IPS-18c (cell line): Measurements from ENCODE around the gene TBKBP1.

Source experiments
- H3K4me3 ChIP-seq: 2 replicates; pipeline ENCODE4 v1.7.0; 2013; ENCODE audit warnings: low read depth, mild to moderate bottlenecking, low read length, moderate library complexity; ENCODE audit not compliant: insufficient read depth
- H3K9me3 ChIP-seq: one replicate; pipeline ENCODE4 v1.6.1; 2013; ENCODE audit warnings: mild to moderate bottlenecking, low read length, moderate library complexity; ENCODE audit not compliant: control insufficient read depth, insufficient read depth

Gene TBKBP1

GRCh38 chr17:47692895-47693730 lies 848 bp upstream of the TBKBP1 start:
- Histone ChIP-seq H3K4me3 (peak overlapping the region; percentile 60), H3K9me3 (no peaks in the 10 kb centered on the region)

GRCh38 chr17:47694581-47695428 lies 844 bp downstream of the TBKBP1 start:
- Histone ChIP-seq H3K9me3 (no peaks in the 10 kb centered on the region), H3K4me3 (peak overlapping the region; percentile 87)

- Histone ChIP-seq H3K9me3 (no peaks in the 10 kb centered on the region), H3K4me3 (peak overlapping the region; percentile 87)
Measured at GRCh38 chr17:47695429-47696376, 1.7 kb downstream of the TBKBP1 start.

GRCh38 chr17:47696717-47697642 lies 3.0 kb downstream of the TBKBP1 start:
- no peak overlapping the region for H3K4me3 ChIP-seq
- no peaks in the 10 kb centered on the region for H3K9me3 ChIP-seq

- H3K4me3 ChIP-seq = no peak overlapping the region
- H3K9me3 ChIP-seq = no peaks in the 10 kb centered on the region
Measured at GRCh38 chr17:47697906-47698711, 4.1 kb downstream of the TBKBP1 start.

- no peaks in the 10 kb centered on the region for H3K9me3 ChIP-seq
- no peak overlapping the region for H3K4me3 ChIP-seq
Measured at GRCh38 chr17:47698749-47699535, 5.0 kb downstream of the TBKBP1 start.

GRCh38 chr17:47699536-47699840 lies 5.5 kb downstream of the TBKBP1 start:
- Histone ChIP-seq H3K9me3 (no peaks in the 10 kb centered on the region), H3K4me3 (no peak overlapping the region)

- no peak overlapping the region for H3K4me3 ChIP-seq
- no peaks in the 10 kb centered on the region for H3K9me3 ChIP-seq
Measured at GRCh38 chr17:47700471-47701449, 6.8 kb downstream of the TBKBP1 start.

GRCh38 chr17:47701608-47702007 lies 7.6 kb downstream of the TBKBP1 start:
- Histone ChIP-seq H3K9me3 (no peaks in the 10 kb centered on the region), H3K4me3 (no peak overlapping the region)

- no peak overlapping the region for H3K4me3 ChIP-seq
- H3K9me3 ChIP-seq = no peaks in the 10 kb centered on the region
Measured at GRCh38 chr17:47702391-47702995, 8.5 kb downstream of the TBKBP1 start.

GRCh38 chr17:47703191-47703591 lies 9.2 kb downstream of the TBKBP1 start:
- no peak overlapping the region for H3K4me3 ChIP-seq
- H3K9me3 ChIP-seq = no peaks in the 10 kb centered on the region

- H3K4me3 ChIP-seq = no peak overlapping the region
Measured at GRCh38 chr17:47703671-47704070, 9.7 kb downstream of the TBKBP1 start.

GRCh38 chr17:47704116-47704515 lies 10.2 kb downstream of the TBKBP1 start:
- Histone ChIP-seq H3K4me3 (no peak overlapping the region), H3K9me3 (no peaks in the 10 kb centered on the region)

More at GRCh38 chr17:47703671-47704070, 9.7 kb downstream of the TBKBP1 start:
- H3K9me3 ChIP-seq = no peaks in the 10 kb centered on the region

- Histone ChIP-seq H3K4me3 (no peak overlapping the region), H3K9me3 (no peaks in the 10 kb centered on the region)
Measured at GRCh38 chr17:47704736-47705135, 10.8 kb downstream of the TBKBP1 start.
